ENCODE measurements around the gene PQBP1.

- TF ChIP-seq CTCF (IDR thresholded peaks at IDR 0.05 in 4 of 5, conservative IDR thresholded peaks at IDR 0.05 in 1 of 5) (peak; percentile 25 to 64 (median 52)), POLR2A (IDR thresholded peaks at IDR 0.05) (peak in 1 of 2 donors; percentile 4)
These were observed 6.1 kb upstream of the PQBP1 start for GRCh38 chrX:48891402-48892288.
